HFFc6 (cell line): ENCODE measurements around the gene MBL2. TPM values are rescaled to one million over a fixed set of nuclear protein-coding genes. Genes with fewer than 3 reads are reported as not detected.
A peak's percentile ranks its signal among the peaks of the same experiment; 100 is the strongest.

Experiments used
- DNase-seq: peaks from one replicate; pipeline ENCODE4 v3.0.0-alpha.2; 2018
- H3K27ac Mint-ChIP-seq: 2 replicates; pipeline ENCODE4 v1.8.0; 2020; ENCODE audit warnings: mild to moderate bottlenecking, mixed read lengths
- H3K27me3 Mint-ChIP-seq: 2 replicates; pipeline ENCODE4 v1.8.0; 2021; ENCODE audit warnings: mild to moderate bottlenecking, moderate library complexity, mixed read lengths; ENCODE audit not compliant: insufficient read depth
- H3K36me3 Mint-ChIP-seq: 2 replicates; pipeline ENCODE4 v1.8.0; 2021; ENCODE audit warnings: low read depth, mixed read lengths
- H3K4me1 Mint-ChIP-seq: 2 replicates; pipeline ENCODE4 v1.8.0; 2020; ENCODE audit warnings: low read depth, mixed read lengths
- H3K4me3 Mint-ChIP-seq: 2 replicates; pipeline ENCODE4 v1.8.0; 2020; ENCODE audit warnings: mild to moderate bottlenecking, moderate library complexity, mixed read lengths
- H3K9me3 Mint-ChIP-seq: 2 replicates; pipeline ENCODE4 v1.8.0; 2020; ENCODE audit warnings: mild to moderate bottlenecking, mixed read lengths
- total RNA-seq, 6 experiments: library from RNA; stranded (reverse); fragmentation: NEBNext Ultra II Directional; extraction: Animal tissue kit (Norgen Biotek cat#: 25700); gene quantifications; 2 replicates in 1 of 6; 3 replicates in 5 of 6; pipeline ENCODE4 v1.2.3, GENCODE V29; 2021
- TF ChIP-seq, protein P1 (sequence below): fragments of 200-600 bp; sonication (generic); IDR thresholded peaks from 2 replicates; pipeline ENCODE4 v1.5.0; 2021; ENCODE audit warnings: antibody characterized with exemption, mild to moderate bottlenecking

The MBL2 gene
- total RNA-seq, 6 experiments from 2014 or later, result not detected

DNA sequence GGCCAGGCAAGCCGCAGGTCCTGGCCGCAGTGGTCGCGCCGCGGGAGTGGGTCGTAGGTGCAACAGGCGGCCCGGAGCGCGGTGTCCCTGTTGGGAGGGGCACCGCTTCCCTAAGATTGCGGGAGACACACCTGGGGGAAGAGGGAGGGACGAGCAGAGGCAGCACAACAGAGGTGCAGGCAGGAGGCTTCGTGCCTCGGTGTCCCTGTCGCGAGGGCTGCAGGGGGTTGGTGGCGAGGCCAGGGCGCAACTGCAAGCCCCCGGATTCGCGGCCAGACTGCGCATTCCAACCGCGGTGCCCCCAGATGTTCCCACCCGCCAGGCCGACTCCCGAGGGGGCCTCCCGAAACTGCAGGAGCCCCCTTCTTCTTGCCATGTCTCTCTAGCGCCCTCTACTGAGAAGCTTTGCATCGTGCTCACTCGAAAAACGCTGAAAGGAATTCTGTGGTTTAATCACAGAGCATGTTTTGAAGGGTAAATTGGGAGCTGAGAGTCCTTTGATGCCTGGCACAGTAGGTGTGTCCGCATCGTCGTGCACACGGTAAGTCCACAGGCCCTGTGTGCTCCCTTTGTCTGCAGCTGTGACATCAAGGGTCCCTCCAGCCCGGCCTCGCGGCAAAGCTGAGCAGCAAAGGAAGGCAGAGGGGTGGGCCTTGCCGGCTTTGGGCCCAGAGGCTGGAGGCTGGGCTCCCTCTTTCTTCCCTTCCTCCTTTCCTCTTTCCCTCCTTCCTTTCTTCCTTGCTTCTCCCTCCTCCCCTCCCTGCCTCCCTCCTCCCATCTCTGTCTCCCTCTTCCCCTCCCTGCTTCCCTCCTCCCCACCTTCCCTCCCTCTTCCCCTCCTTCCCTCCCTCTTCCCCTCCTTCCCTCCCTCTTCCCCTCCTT lies 6.2 kb upstream of the MBL2 start:
- no peak overlapping the region for H3K27ac Mint-ChIP-seq
- H3K9me3 Mint-ChIP-seq, result no peaks in the 10 kb centered on the region
- H3K4me3 Mint-ChIP-seq, result no peak overlapping the region
- H3K36me3 Mint-ChIP-seq, result no peaks in the 10 kb centered on the region
- TF ChIP-seq, protein P1, sequence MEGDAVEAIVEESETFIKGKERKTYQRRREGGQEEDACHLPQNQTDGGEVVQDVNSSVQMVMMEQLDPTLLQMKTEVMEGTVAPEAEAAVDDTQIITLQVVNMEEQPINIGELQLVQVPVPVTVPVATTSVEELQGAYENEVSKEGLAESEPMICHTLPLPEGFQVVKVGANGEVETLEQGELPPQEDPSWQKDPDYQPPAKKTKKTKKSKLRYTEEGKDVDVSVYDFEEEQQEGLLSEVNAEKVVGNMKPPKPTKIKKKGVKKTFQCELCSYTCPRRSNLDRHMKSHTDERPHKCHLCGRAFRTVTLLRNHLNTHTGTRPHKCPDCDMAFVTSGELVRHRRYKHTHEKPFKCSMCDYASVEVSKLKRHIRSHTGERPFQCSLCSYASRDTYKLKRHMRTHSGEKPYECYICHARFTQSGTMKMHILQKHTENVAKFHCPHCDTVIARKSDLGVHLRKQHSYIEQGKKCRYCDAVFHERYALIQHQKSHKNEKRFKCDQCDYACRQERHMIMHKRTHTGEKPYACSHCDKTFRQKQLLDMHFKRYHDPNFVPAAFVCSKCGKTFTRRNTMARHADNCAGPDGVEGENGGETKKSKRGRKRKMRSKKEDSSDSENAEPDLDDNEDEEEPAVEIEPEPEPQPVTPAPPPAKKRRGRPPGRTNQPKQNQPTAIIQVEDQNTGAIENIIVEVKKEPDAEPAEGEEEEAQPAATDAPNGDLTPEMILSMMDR, result peak; percentile 88
- H3K4me1 Mint-ChIP-seq, result no peaks in the 10 kb centered on the region
- peak; percentile 39 for DNase-seq
- peaks cover 14% of the 10 kb centered on the region for H3K27me3 Mint-ChIP-seq

DNA sequence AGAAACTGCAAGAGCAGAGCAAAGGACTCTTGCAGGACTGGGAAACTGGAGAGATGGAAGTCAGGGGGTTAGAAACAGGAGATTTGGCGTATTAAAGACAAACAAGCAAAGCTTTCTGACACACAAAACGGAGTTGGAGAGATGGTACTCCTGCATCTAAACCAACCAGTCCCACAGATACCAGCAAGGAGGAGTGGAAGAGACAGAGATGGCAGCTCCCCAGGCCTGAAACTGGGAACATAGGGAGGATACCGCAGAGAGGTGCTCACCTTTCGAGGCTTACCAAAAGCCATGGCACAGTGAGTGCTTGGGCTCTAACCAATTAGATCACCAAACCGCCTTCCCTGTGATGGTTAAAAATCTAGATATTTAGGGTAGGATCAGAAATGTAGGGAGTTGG lies 4.8 kb upstream of the MBL2 start:
- Mint-ChIP-seq H3K27ac (no peak overlapping the region), H3K9me3 (no peaks in the 10 kb centered on the region), H3K4me1 (no peaks in the 10 kb centered on the region), H3K36me3 (no peaks in the 10 kb centered on the region), H3K27me3 (peaks cover 16% of the 10 kb centered on the region), H3K4me3 (no peak overlapping the region)
- TF ChIP-seq, protein P1, result no peak
- no peak for DNase-seq

DNA sequence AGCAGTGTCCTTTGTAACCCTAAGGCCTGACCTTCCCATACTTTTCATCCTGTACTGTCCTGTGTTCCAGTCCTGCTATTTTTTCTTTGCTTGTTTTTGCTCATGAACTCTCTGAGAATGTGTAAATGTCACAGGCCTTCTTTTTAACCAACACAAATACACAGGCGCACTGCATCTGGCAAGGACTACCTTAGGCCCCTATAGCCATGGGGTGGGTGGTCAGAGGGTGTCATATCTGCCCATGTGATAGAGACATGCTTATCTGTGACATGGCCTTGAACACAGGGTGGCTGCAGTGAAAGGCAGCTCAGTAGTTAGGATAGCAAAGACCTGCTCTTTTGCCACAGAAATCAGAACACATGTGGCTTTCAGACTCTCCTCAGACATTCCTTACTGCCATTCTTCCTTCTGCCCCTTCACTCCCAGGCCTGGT lies 3.9 kb upstream of the MBL2 start:
- Mint-ChIP-seq H3K4me1 (no peaks in the 10 kb centered on the region; the same call in 1 of the 2 replicates), H3K9me3 (no peaks in the 10 kb centered on the region), H3K36me3 (no peaks in the 10 kb centered on the region), H3K27ac (no peak overlapping the region), H3K27me3 (peaks cover 16% of the 10 kb centered on the region), H3K4me3 (no peak overlapping the region)
- TF ChIP-seq, protein P1, result no peak
- no peak for DNase-seq

DNA sequence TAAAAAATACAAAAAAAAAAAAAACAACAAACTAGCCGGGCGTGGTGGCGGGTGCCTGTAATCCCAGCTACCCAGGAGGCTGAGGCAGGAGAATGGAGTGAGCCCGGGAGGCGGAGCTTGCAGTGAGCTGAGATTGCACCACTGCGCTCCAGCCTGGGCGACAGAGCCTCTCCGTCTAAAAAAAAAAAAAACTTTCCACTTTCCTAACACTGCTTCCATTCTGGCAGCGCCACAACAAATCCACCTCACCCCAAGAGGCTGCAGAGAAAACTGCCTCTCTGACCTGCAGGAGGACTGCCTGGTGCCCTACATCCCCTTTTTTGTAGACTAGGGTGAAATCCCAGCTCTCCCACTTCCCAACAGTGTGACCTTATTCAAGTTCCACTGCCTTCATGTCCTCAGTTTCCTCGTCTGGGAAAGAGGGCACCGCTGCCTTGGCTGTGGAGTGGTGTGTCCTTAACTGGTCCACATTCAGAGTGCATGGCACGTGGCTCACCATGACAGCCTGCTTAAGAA lies 2.6 kb upstream of the MBL2 start:
- H3K9me3 Mint-ChIP-seq, result no peaks in the 10 kb centered on the region

DNA sequence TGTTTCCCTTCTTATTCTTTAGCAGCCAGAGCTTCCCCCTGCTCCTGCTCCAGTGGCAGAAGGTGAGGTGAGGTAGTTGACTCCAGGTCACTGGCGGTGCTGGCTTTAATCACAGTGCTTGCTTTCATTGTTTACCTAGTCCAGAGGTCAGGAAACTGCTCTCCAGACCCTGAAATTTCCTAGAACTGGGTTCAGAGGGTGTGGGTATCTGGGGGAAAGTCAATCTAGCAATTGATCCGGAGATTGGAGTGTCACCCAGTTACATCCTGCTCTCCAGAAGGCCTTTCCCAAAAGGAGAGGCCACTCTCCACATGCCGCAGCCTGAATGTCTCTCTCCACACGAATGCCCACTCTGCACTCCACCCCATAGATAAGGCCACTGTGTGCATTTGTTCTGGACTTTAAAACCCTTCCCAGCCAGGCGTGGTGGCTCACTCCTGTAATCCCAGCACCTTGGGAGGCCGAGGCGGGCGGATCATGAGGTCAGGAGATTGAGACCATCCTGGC lies 2.1 kb upstream of the MBL2 start:
- TF ChIP-seq, protein P1, result no peak
- H3K9me3 Mint-ChIP-seq, result no peaks in the 10 kb centered on the region

More for the DNA sequence above, 2.6 kb upstream of the MBL2 start:
- Mint-ChIP-seq H3K4me3 (no peak overlapping the region), H3K27me3 (peaks cover 16% of the 10 kb centered on the region), H3K27ac (no peak overlapping the region), H3K36me3 (no peaks in the 10 kb centered on the region), H3K4me1 (peaks cover 4% of the 10 kb centered on the region; the same call in 1 of the 2 replicates)
- DNase-seq, result no peak
- TF ChIP-seq, protein P1, result no peak

More for the DNA sequence above, 2.1 kb upstream of the MBL2 start:
- Mint-ChIP-seq H3K27me3 (peaks cover 12% of the 10 kb centered on the region), H3K27ac (no peak overlapping the region), H3K4me1 (peaks cover 4% of the 10 kb centered on the region; the same call in 1 of the 2 replicates), H3K36me3 (no peaks in the 10 kb centered on the region), H3K4me3 (no peak overlapping the region)
- no peak for DNase-seq
